Naive thymus-derived CD4-positive, alpha-beta T cell (primary cell): ENCODE results near the gene CCDC9B. TPM values are rescaled to one million over a fixed set of nuclear protein-coding genes. Genes with fewer than 3 reads are reported as not detected.

Experiments used
- ATAC-seq: fragments of 150-1000 bp; cut with Tn5 transposase; 2 replicates; pipeline ENCODE4 v1.10.0; 2021; ENCODE audit warnings: mild to moderate bottlenecking, moderate library complexity
- CTCF ChIA-PET: fragments of 350-600 bp; sonication (Branson Sonifier 250); formaldehyde crosslinking; loops from one replicate; lab custom pipeline; 2021; ENCODE audit warnings: antibody characterized with exemption; lab: Charles Lee
- POLR2A ChIA-PET: fragments of 350-600 bp; sonication (Branson Sonifier 250); formaldehyde crosslinking; loops from one replicate; lab custom pipeline; 2021; ENCODE audit warnings: antibody characterized with exemption, inconsistent platforms; lab: Charles Lee
- DNase-seq, 9 donors: peaks; one replicate each; pipeline versions ENCODE4 v3.0.0 to v3.0.0-alpha.2; 2020 to 2022; ENCODE audit warnings: mixed read lengths in 1 of 9
- H3K27ac ChIP-seq: one replicate; pipeline ENCODE4 v1.7.0; 2013; ENCODE audit warnings: mild to moderate bottlenecking, low read depth, low read length, moderate library complexity
- H3K27me3 ChIP-seq, 2 donors: one replicate each; pipeline ENCODE4 v1.7.0; 2013; ENCODE audit warnings: low read length in 2 of 2, mild to moderate bottlenecking in 2 of 2, moderate library complexity in 2 of 2; ENCODE audit not compliant: control insufficient read depth in 2 of 2, insufficient read depth in 2 of 2
- H3K36me3 ChIP-seq, 3 experiments: 1 replicate in 2 of 3; 2 replicates in 1 of 3; pipeline ENCODE4 v1.7.0; 2013; ENCODE audit warnings: low read length in 3 of 3, mild to moderate bottlenecking in 3 of 3, moderate library complexity in 1 of 3; ENCODE audit not compliant: insufficient read depth in 3 of 3, control insufficient read depth in 2 of 3
- H3K4me1 ChIP-seq, 2 donors: one replicate each; pipeline ENCODE4 v1.7.0; 2013; ENCODE audit warnings: low read length in 2 of 2, mild to moderate bottlenecking in 2 of 2, moderate library complexity in 1 of 2; ENCODE audit not compliant: control insufficient read depth in 2 of 2, insufficient read depth in 2 of 2
- H3K4me3 ChIP-seq: 2 replicates; pipeline ENCODE4 v1.7.0; 2013; ENCODE audit warnings: mild to moderate bottlenecking, low read length
- H3K9me3 ChIP-seq, 3 experiments: 1 replicate in 2 of 3; 2 replicates in 1 of 3; pipeline ENCODE4 v1.7.0; 2013; ENCODE audit warnings: low read length in 3 of 3; ENCODE audit not compliant: control insufficient read depth in 2 of 3
- H3K27ac Mint-ChIP-seq, 9 donors: one replicate each; pipeline ENCODE4 v1.8.0; 2020 to 2022; ENCODE audit warnings: mixed read lengths in 9 of 9, mild to moderate bottlenecking in 8 of 9, moderate library complexity in 5 of 9, inconsistent platforms in 2 of 9
- H3K27me3 Mint-ChIP-seq, 5 donors: one replicate each; pipeline ENCODE4 v1.8.0; 2021 to 2022; ENCODE audit warnings: mixed read lengths in 5 of 5, mild to moderate bottlenecking in 1 of 5
- H3K36me3 Mint-ChIP-seq, 5 donors: one replicate each; pipeline ENCODE4 v1.8.0; 2020 to 2022; ENCODE audit warnings: mixed read lengths in 5 of 5, mild to moderate bottlenecking in 3 of 5, inconsistent platforms in 1 of 5
- H3K4me1 Mint-ChIP-seq, 7 donors: one replicate each; pipeline ENCODE4 v1.8.0; 2020 to 2022; ENCODE audit warnings: mixed read lengths in 7 of 7, mild to moderate bottlenecking in 3 of 7, inconsistent platforms in 1 of 7
- H3K4me3 Mint-ChIP-seq, 10 donors: one replicate each; pipeline ENCODE4 v1.8.0; 2020 to 2022; ENCODE audit warnings: mild to moderate bottlenecking in 10 of 10, mixed read lengths in 10 of 10, moderate library complexity in 6 of 10, inconsistent platforms in 2 of 10
- H3K9me3 Mint-ChIP-seq, 11 donors: one replicate each; pipeline ENCODE4 v1.8.0; 2020 to 2022; ENCODE audit warnings: mixed read lengths in 11 of 11, mild to moderate bottlenecking in 4 of 11, inconsistent platforms in 1 of 11, moderate library complexity in 1 of 11
- intact Hi-C, 2 donors: fragments of 100-400 bp; cut with micrococcal nuclease; formaldehyde crosslinking; loops; one replicate each; pipeline ENCODE4 v1.15.1; 2023
- polyA plus RNA-seq, 2 donors: library from polyadenylated mRNA; unstranded; fragments of 300-500 nt; fragmentation: Illumina TruSeq; gene quantifications; one replicate each; pipeline ENCODE4 v1.2.3, GENCODE V29; 2021
- total RNA-seq, 6 experiments: library from RNA in 5 of 6; stranded (reverse) in 5 of 6; gene quantifications; 1 replicate in 5 of 6; 2 replicates in 1 of 6; pipeline ENCODE4 v1.2.3 and lab custom pipeline; 2021 to 2026

CCDC9B gene
- total and polyA plus RNA-seq, 7 experiments from 2014 or later: 0.07 to 2.7 (median 1.4) TPM

GRCh38 chr15:40331026-40331425, 9.7 kb downstream of the CCDC9B start:
- DNase-seq (no peak), ATAC-seq (no peak)
- H3K36me3 Mint-ChIP-seq: peaks cover 0 to 8% (median 0%) of the 10 kb centered on the region in 5 donors
- no peak overlapping the region for H3K4me3 ChIP-seq
- no peaks in the 10 kb centered on the region for H3K36me3 ChIP-seq
- CTCF ChIA-PET: interaction anchor here (0.7 to 14.2 kb wide), 6 partner anchors 11 to 93 kb away, joined by 3 to 366 read pairs (median 6); partner anchors contain the start of genes INAFM2 and PLCB2
- peaks cover 0 to under 1% (median 0%) of the 10 kb centered on the region in 5 donors for H3K27me3 Mint-ChIP-seq
- H3K27ac ChIP-seq: no peak overlapping the region
- POLR2A ChIA-PET: interaction anchor here (1.1 to 1.6 kb wide), 2 partner anchors 8 to 22 kb away, joined by 3 to 5 read pairs; partner anchors contain the start of gene INAFM2
- intact Hi-C loops: no loop called here
- H3K4me3 Mint-ChIP-seq: no peak overlapping the region
- H3K27ac Mint-ChIP-seq: no peak overlapping the region
- peaks cover 0 to 14% of the 10 kb centered on the region in 2 donors for H3K4me1 ChIP-seq
- H3K9me3 ChIP-seq: no peaks in the 10 kb centered on the region
- H3K4me1 Mint-ChIP-seq: peaks cover 0 to 39% (median 33%) of the 10 kb centered on the region in 7 donors
- H3K9me3 Mint-ChIP-seq: peaks cover 0 to 1% (median 0%) of the 10 kb centered on the region in 11 donors
- H3K27me3 ChIP-seq: no peaks in the 10 kb centered on the region

- Mint-ChIP-seq H3K4me1 (peaks cover 1 to 45% (median 39%) of the 10 kb centered on the region in 7 donors), H3K4me3 (no peak overlapping the region), H3K9me3 (peaks cover 0 to 1% (median 0%) of the 10 kb centered on the region in 11 donors), H3K27ac (no peak overlapping the region), H3K36me3 (peaks cover 0 to 10% (median 0%) of the 10 kb centered on the region in 5 donors), H3K27me3 (peaks cover 0 to 2% (median 0%) of the 10 kb centered on the region in 5 donors)
- no peaks in the 10 kb centered on the region for H3K36me3 ChIP-seq
- intact Hi-C loops: no loop called here
- ChIA-PET CTCF (interaction anchor here (0.7 to 4.5 kb wide), 5 partner anchors 11 to 94 kb away, joined by 3 to 21 read pairs (median 3); partner anchors contain the start of gene PLCB2), POLR2A (no interaction called here)
- ATAC-seq (no peak), DNase-seq (no peak)
- H3K27ac ChIP-seq: no peak overlapping the region
- no peaks in the 10 kb centered on the region for H3K9me3 ChIP-seq
- H3K4me1 ChIP-seq: peaks cover 0 to 15% of the 10 kb centered on the region in 2 donors
- H3K4me3 ChIP-seq: no peak overlapping the region
- no peaks in the 10 kb centered on the region for H3K27me3 ChIP-seq
These were observed 10.3 kb downstream of the CCDC9B start for GRCh38 chr15:40330368-40330836.

GRCh38 chr15:40329804-40330203, 10.9 kb downstream of the CCDC9B start:
- Mint-ChIP-seq H3K9me3 (peaks cover 0 to 1% (median 0%) of the 10 kb centered on the region in 11 donors), H3K27ac (peak overlapping the region in 1 of 9 donors; percentile 42), H3K4me1 (peaks cover 7 to 51% (median 40%) of the 10 kb centered on the region in 7 donors), H3K4me3 (no peak overlapping the region), H3K27me3 (peaks cover 0 to 5% (median 0%) of the 10 kb centered on the region in 5 donors), H3K36me3 (peaks cover 0 to 14% (median 0%) of the 10 kb centered on the region in 5 donors)
- no peaks in the 10 kb centered on the region for H3K36me3 ChIP-seq
- no peak for ATAC-seq
- intact Hi-C loops: no loop called here
- H3K4me3 ChIP-seq: no peak overlapping the region
- H3K9me3 ChIP-seq: no peaks in the 10 kb centered on the region
- no peaks in the 10 kb centered on the region for H3K27me3 ChIP-seq
- ChIA-PET CTCF (interaction anchor here (1.2 to 4.5 kb wide), 4 partner anchors 10 to 95 kb away, joined by 3 to 21 read pairs (median 6); partner anchors contain the start of gene PLCB2), POLR2A (no interaction called here)
- peaks cover 4 to 21% of the 10 kb centered on the region in 2 donors for H3K4me1 ChIP-seq
- H3K27ac ChIP-seq: no peak overlapping the region
- no peak for DNase-seq

- Mint-ChIP-seq H3K4me1 (peaks cover 8 to 43% (median 36%) of the 10 kb centered on the region in 7 donors), H3K27ac (no peak overlapping the region), H3K9me3 (no peaks in the 10 kb centered on the region), H3K36me3 (peaks cover 0 to 14% (median 0%) of the 10 kb centered on the region in 5 donors), H3K4me3 (peak overlapping the region in 1 of 10 donors; percentile 3), H3K27me3 (peaks cover 0 to 5% (median 0%) of the 10 kb centered on the region in 5 donors)
- Histone ChIP-seq H3K36me3 (no peaks in the 10 kb centered on the region), H3K27me3 (no peaks in the 10 kb centered on the region), H3K27ac (no peak overlapping the region), H3K4me3 (no peak overlapping the region), H3K4me1 (peaks cover 7 to 14% of the 10 kb centered on the region in 2 donors), H3K9me3 (no peaks in the 10 kb centered on the region)
- ChIA-PET POLR2A (interaction anchor here (1.7 to 4.9 kb wide), 2 partner anchors 16 to 20 kb away, joined by 4 to 35 read pairs; partner anchors contain the start of gene PLCB2), CTCF (interaction anchor here (1.5 to 5.0 kb wide), 5 partner anchors 9 to 54 kb away, joined by 5 to 38 read pairs (median 9); partner anchors contain the start of genes CCDC9B and PLCB2)
- ATAC-seq (no peak), DNase-seq (no peak)
- intact Hi-C loops: no loop called here
These were observed 12.0 kb downstream of the CCDC9B start for GRCh38 chr15:40328751-40329150.

GRCh38 chr15:40328176-40328575, 12.6 kb downstream of the CCDC9B start:
- intact Hi-C loops: no loop called here

GRCh38 chr15:40327457-40327856, 13.3 kb downstream of the CCDC9B start:
- Histone ChIP-seq H3K27ac (no peak overlapping the region), H3K9me3 (no peaks in the 10 kb centered on the region), H3K27me3 (no peaks in the 10 kb centered on the region), H3K4me1 (peaks cover 13 to 15% of the 10 kb centered on the region in 2 donors), H3K4me3 (no peak overlapping the region), H3K36me3 (no peaks in the 10 kb centered on the region)
- Mint-ChIP-seq H3K4me1 (peaks cover 8 to 41% (median 35%) of the 10 kb centered on the region in 7 donors), H3K4me3 (no peak overlapping the region), H3K27me3 (peaks cover 0 to 7% (median 0%) of the 10 kb centered on the region in 5 donors), H3K27ac (no peak overlapping the region), H3K36me3 (peaks cover 0 to 14% (median 0%) of the 10 kb centered on the region in 5 donors), H3K9me3 (no peaks in the 10 kb centered on the region)
- intact Hi-C loops: no loop called here
- DNase-seq (no peak), ATAC-seq (no peak)
- ChIA-PET POLR2A (interaction anchor here (1.0 to 4.9 kb wide), 4 partner anchors 8 to 108 kb away, joined by 3 to 35 read pairs (median 12); partner anchors contain the start of gene PLCB2), CTCF (interaction anchor here (0.8 to 5.0 kb wide), 4 partner anchors 10 to 48 kb away, joined by 3 to 38 read pairs (median 18); partner anchors contain the start of gene PLCB2)

More at GRCh38 chr15:40328176-40328575, 12.6 kb downstream of the CCDC9B start:
- DNase-seq (no peak), ATAC-seq (no peak)
- Histone ChIP-seq H3K27me3 (no peaks in the 10 kb centered on the region), H3K9me3 (no peaks in the 10 kb centered on the region), H3K36me3 (no peaks in the 10 kb centered on the region), H3K4me1 (peaks cover 7 to 11% of the 10 kb centered on the region in 2 donors), H3K27ac (no peak overlapping the region), H3K4me3 (no peak overlapping the region)
- H3K9me3 Mint-ChIP-seq: no peaks in the 10 kb centered on the region
- H3K27me3 Mint-ChIP-seq: peaks cover 0 to 6% (median 0%) of the 10 kb centered on the region in 5 donors
- CTCF ChIA-PET: interaction anchor here (0.8 to 5.0 kb wide), 6 partner anchors 9 to 54 kb away, joined by 3 to 38 read pairs (median 7); partner anchors contain the start of genes CCDC9B and PLCB2
- H3K4me3 Mint-ChIP-seq: no peak overlapping the region
- no peak overlapping the region for H3K27ac Mint-ChIP-seq
- peaks cover 0 to 14% (median 0%) of the 10 kb centered on the region in 5 donors for H3K36me3 Mint-ChIP-seq
- H3K4me1 Mint-ChIP-seq: peaks cover 8 to 41% (median 35%) of the 10 kb centered on the region in 7 donors
- POLR2A ChIA-PET: interaction anchor here (1.0 to 4.9 kb wide), 3 partner anchors 16 to 23 kb away, joined by 3 to 35 read pairs (median 4); partner anchors contain the start of gene PLCB2
